Upper lobe of left lung (tissue), 6 donors: ENCODE measurements around the gene ELK3. TPM values are rescaled to one million over a fixed set of nuclear protein-coding genes. Genes with fewer than 3 reads are reported as not detected.

Source experiments
- ATAC-seq, 2 donors: fragments of 200-7000 bp; cut with Tn5 transposase; one replicate each; pipeline ENCODE4 v1.9.1; 2022; ENCODE audit warnings: mild to moderate bottlenecking in 2 of 2, moderate library complexity in 2 of 2; ENCODE audit not compliant: low FRiP score in 2 of 2
- DNase-seq, 2 donors: peaks; one replicate each; pipeline ENCODE4 v3.0.0-alpha.2; 2019 to 2020
- H3K27ac ChIP-seq, 4 donors: fragments of 200-600 bp; sonication (generic); one replicate each; pipeline ENCODE4 v1.5.1; 2016 to 2019
- H3K27me3 ChIP-seq, 4 donors: fragments of 200-600 bp; sonication (generic); one replicate each; pipeline ENCODE4 v1.5.1; 2017 to 2019
- H3K36me3 ChIP-seq, 4 donors: fragments of 200-600 bp; sonication (generic); one replicate each; pipeline ENCODE4 v1.5.1; 2016 to 2019
- H3K4me1 ChIP-seq, 4 donors: fragments of 200-600 bp; sonication (generic); one replicate each; pipeline ENCODE4 v1.5.1; 2018 to 2019
- H3K4me3 ChIP-seq, 4 donors: fragments of 200-600 bp; sonication (generic); one replicate each; pipeline ENCODE4 v1.5.1; 2017 to 2019; ENCODE audit warnings: mild to moderate bottlenecking in 2 of 4, moderate library complexity in 1 of 4
- H3K9me3 ChIP-seq, 4 donors: fragments of 200-600 bp; sonication (generic); one replicate each; pipeline ENCODE4 v1.5.1; 2018 to 2019
- EP300 ChIP-seq, 4 donors: sonication (generic); formaldehyde crosslinking; IDR thresholded peaks; one replicate each; pipeline ENCODE4 v1.5.1; 2017; ENCODE audit warnings: antibody characterized with exemption in 4 of 4, control low read depth in 2 of 4
- POLR2A ChIP-seq, 4 donors: fragments of 450-650 bp; IDR thresholded peaks; one replicate each; pipeline ENCODE4 v1.5.1; 2016 to 2017; ENCODE audit warnings: antibody characterized with exemption in 4 of 4, mild to moderate bottlenecking in 2 of 4
- POLR2AphosphoS5 ChIP-seq, 2 donors: sonication (generic); formaldehyde crosslinking; IDR thresholded peaks; one replicate each; pipeline ENCODE4 v1.5.1; 2017; ENCODE audit warnings: antibody characterized with exemption in 2 of 2
- WGBS, 2 donors: methylation state at CpG; one replicate each; pipeline ENCODE4 v1.1.5; 2017 to 2018; 5-methylcytosine and 5-hydroxymethylcytosine counted together
- total RNA-seq, 6 donors: library from RNA; depleted of rRNA in 4 of 6; stranded (reverse); fragments of >200 nt in 4 of 6; gene quantifications; one replicate each; pipeline versions ENCODE4 v1.1.0 to v1.2.1, GENCODE V29; 2016 to 2021
- TF ChIP-seq, protein P1 (sequence below), 6 experiments: fragments of 450-650 bp in 4 of 6; fragments of 200-600 bp in 2 of 6; sonication (generic) in 2 of 6; IDR thresholded peaks; one replicate each; pipeline ENCODE4 v1.5.1; 2016 to 2019; ENCODE audit warnings: antibody characterized with exemption in 6 of 6
- donor health status: DM: no; HTN: no; CAD: no; lungs with moderate emphysema.
- donor health status: DM: no; HTN: yes; CAD: no; lungs with severe emphysema.

ELK3 gene
- total RNA-seq, 6 donors from 2014 or later, result 7.3 to 38.4 (median 22.1) TPM

DNA sequence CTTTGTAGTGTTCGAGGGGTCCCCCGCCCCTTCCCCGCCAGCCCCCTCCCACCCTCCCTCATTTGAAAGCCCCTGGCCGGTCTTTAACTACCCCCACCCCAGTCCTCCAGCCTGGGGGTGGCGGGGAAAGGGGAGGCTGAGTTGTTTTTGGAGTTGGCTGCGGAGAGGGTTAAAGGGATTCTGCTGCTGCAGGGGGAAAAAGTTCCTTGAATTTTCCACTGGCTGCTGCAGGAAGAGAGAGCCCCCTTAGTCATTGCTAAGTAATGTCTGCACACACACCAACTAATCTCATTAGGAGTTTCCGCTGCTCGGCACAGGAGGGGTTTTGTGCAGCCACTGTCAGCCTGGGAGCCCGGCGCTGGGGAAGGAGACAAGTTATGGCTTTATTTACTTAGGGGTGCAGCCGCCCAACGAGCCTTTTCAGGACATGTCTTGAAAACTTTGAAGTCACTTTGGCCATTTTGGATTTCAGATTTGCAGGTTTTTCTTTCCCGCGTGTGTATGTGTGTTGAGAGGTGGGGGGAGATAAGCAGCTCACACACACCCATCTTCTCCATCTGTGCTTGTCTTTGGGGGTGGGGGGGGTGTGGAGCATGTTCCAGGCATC lies 1.8 kb downstream of the ELK3 start:
- Histone ChIP-seq H3K27me3 (no peaks in the 10 kb centered on the region), H3K9me3 (no peaks in the 10 kb centered on the region), H3K27ac (peak overlapping the region; percentile 86 to 90 (median 88)), H3K4me1 (peaks cover 11 to 35% (median 30%) of the 10 kb centered on the region in 4 donors), H3K36me3 (no peaks in the 10 kb centered on the region), H3K4me3 (peak overlapping the region; percentile 38 to 95 (median 88))
- WGBS, 2 donors, result 15 to 16% methylated on average over 10 to 14 of the region's 14 CpGs
- DNase-seq (no peak), ATAC-seq (peak in 1 of 2 donors; percentile 9)
- TF ChIP-seq EP300 (IDR thresholded peaks at IDR 0.05) (no peak), POLR2A (IDR thresholded peaks at IDR 0.05) (no peak)
- TF ChIP-seq, protein P1, sequence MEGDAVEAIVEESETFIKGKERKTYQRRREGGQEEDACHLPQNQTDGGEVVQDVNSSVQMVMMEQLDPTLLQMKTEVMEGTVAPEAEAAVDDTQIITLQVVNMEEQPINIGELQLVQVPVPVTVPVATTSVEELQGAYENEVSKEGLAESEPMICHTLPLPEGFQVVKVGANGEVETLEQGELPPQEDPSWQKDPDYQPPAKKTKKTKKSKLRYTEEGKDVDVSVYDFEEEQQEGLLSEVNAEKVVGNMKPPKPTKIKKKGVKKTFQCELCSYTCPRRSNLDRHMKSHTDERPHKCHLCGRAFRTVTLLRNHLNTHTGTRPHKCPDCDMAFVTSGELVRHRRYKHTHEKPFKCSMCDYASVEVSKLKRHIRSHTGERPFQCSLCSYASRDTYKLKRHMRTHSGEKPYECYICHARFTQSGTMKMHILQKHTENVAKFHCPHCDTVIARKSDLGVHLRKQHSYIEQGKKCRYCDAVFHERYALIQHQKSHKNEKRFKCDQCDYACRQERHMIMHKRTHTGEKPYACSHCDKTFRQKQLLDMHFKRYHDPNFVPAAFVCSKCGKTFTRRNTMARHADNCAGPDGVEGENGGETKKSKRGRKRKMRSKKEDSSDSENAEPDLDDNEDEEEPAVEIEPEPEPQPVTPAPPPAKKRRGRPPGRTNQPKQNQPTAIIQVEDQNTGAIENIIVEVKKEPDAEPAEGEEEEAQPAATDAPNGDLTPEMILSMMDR (IDR thresholded peaks at IDR 0.05), result no peak

DNA sequence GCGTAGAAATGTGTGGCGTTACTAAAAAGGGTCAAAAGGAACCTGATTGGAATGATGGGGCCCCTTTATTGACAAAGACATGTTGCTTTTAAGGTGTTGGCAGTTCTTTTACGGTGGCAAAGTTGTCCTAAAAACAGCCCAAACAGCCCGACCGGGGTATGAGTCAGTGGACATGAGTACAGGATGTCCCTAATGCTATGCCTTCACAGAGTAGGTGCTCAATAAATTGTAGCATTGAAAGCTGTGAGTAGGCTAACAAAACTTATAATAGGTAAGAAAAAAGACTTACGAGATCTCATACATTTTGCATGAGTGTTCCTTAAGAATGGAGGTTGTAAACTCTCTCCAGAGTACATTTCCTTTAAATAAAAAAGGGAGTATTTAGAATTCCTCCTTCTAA lies 2.6 kb downstream of the ELK3 start:
- DNase-seq (no peak), ATAC-seq (no peak)
- peak overlapping the region in 2 of 4 donors; percentile 90 to 95 for H3K4me3 ChIP-seq
- TF ChIP-seq EP300 (IDR thresholded peaks at IDR 0.05), result no peak
- TF ChIP-seq, protein P1 (IDR thresholded peaks at IDR 0.05), result no peak
- TF ChIP-seq POLR2A (IDR thresholded peaks at IDR 0.05), result no peak
- TF ChIP-seq POLR2AphosphoS5 (IDR thresholded peaks at IDR 0.05), result no peak
- WGBS, 2 donors, result 52 to 57% methylated on average over 6 of the region's 6 CpGs
- H3K27ac ChIP-seq, result peak overlapping the region; percentile 10 to 90 (median 86)
- H3K36me3 ChIP-seq, result no peaks in the 10 kb centered on the region
- H3K27me3 ChIP-seq, result no peaks in the 10 kb centered on the region
- no peaks in the 10 kb centered on the region for H3K9me3 ChIP-seq
- H3K4me1 ChIP-seq, result peaks cover 11 to 35% (median 32%) of the 10 kb centered on the region in 4 donors

DNA sequence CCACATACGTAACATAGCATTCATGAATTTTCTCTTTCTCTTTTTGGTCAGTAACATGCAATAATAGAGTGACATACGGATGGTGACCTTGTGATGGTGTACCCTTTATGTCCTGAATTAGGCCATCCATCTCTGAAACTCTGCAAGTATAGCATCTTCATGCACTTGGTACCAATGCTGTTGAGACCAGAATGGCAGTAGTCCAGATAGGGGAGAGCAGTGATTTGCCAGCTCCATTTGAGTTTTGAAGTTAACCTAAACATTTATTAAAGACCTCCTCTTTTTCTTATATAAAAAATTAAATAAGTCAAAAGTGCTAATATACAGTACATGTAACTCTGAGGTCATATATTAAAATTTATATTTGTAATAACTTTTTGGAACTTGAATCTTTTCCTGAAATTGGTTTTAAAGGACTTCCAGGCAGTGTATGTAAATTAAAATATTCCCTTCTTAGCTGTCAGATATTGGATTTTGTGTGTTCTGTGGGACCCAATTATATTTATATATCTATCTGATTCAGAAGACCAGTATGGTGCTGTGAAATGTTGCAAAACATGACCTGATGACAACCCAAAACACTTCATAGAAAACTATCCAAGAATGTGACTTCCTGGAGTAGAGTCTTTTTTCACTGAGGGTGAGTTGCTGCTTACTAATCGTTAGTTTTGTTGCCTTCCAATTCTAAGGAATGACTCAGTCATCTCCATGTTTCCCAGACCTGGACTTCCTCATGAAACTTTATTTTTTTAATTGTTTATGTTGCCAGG lies 3.5 kb downstream of the ELK3 start:
- H3K27ac ChIP-seq, result peak overlapping the region; percentile 7 to 90 (median 86)
- no peak overlapping the region for H3K4me3 ChIP-seq
- no peaks in the 10 kb centered on the region for H3K9me3 ChIP-seq
- WGBS, 2 donors, result 29% methylated on average over 3 of the region's 3 CpGs
- DNase-seq (no peak), ATAC-seq (peak in 1 of 2 donors; percentile 56)
- peaks cover 11 to 35% (median 32%) of the 10 kb centered on the region in 4 donors for H3K4me1 ChIP-seq
- no peaks in the 10 kb centered on the region for H3K36me3 ChIP-seq
- no peaks in the 10 kb centered on the region for H3K27me3 ChIP-seq
- TF ChIP-seq, protein P1 (IDR thresholded peaks at IDR 0.05), result no peak
- peak in 1 of 2 donors; percentile 47 for TF ChIP-seq POLR2AphosphoS5 (IDR thresholded peaks at IDR 0.05)

DNA sequence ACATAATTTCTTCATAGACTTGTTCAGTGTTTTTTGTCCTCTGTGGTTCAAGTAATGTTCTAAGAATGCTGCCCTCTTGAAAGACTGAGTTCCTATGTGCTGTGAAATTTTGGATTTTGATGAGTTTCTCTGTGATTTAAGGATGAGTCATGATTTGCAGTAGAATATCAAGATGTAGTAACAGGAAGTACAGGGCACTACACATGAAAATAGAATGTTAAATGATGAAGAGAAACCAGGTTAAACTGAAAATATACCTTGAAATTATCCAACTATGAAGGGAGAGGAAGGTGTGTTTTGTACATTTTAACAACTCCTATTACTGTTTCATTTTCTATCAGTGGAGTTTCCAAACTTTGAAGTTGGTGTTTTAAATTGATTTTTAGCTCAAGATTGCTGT lies 4.8 kb downstream of the ELK3 start:
- DNase-seq (no peak), ATAC-seq (peak in 1 of 2 donors; percentile 50)
- Histone ChIP-seq H3K27me3 (no peaks in the 10 kb centered on the region), H3K9me3 (no peaks in the 10 kb centered on the region), H3K4me3 (no peak overlapping the region), H3K36me3 (peaks cover 0 to 3% (median 0%) of the 10 kb centered on the region in 4 donors), H3K27ac (peak overlapping the region; percentile 8 to 53 (median 32)), H3K4me1 (peaks cover 11 to 34% (median 28%) of the 10 kb centered on the region in 4 donors)
- TF ChIP-seq POLR2A (IDR thresholded peaks at IDR 0.05) (no peak), POLR2AphosphoS5 (IDR thresholded peaks at IDR 0.05) (no peak), EP300 (IDR thresholded peaks at IDR 0.05) (no peak)
- TF ChIP-seq, protein P1 (IDR thresholded peaks at IDR 0.05), result no peak
